Panc1 (cell line): Measurements from ENCODE around the gene SPATC1L. TPM values are rescaled to one million over a fixed set of nuclear protein-coding genes. Genes with fewer than 3 reads are reported as not detected.

ENCODE experiments used
- ATAC-seq: fragments of 200-7000 bp; cut with Tn5 transposase; 2 replicates; pipeline ENCODE4 v1.9.1; 2020; ENCODE audit warnings: mild to moderate bottlenecking, moderate library complexity
- BruUV-seq: library from RNA; stranded (reverse); fragments of 400-500 nt; replicated peaks from 2 replicates; lab custom pipeline; 2021; lab: Mats Ljungman, UMichigan
- CTCF ChIA-PET: fragments of 300-600 bp; sonication (Branson Sonifier 250); formaldehyde crosslinking; loops from one replicate; lab custom pipeline; 2022; ENCODE audit warnings: antibody characterized with exemption; lab: Charles Lee
- POLR2A ChIA-PET: fragments of 300-600 bp; sonication (Branson Sonifier 250); formaldehyde crosslinking; loops from one replicate; lab custom pipeline; 2022; ENCODE audit warnings: antibody characterized with exemption; lab: Charles Lee
- DNase-seq: peaks from one replicate; pipeline ENCODE4 v3.0.0-alpha.2; 2010; ENCODE audit warnings: low read depth, low spot score
- H3K27ac ChIP-seq: 2 replicates; pipeline ENCODE4 v1.5.1; 2011; ENCODE audit warnings: mild to moderate bottlenecking, low read length, inconsistent platforms
- H3K27me3 ChIP-seq: fragments of 200-500 bp; sonication (Bioruptor generic); 2 replicates; pipeline ENCODE4 v1.6.0; 2014; ENCODE audit warnings: low read length, inconsistent platforms; ENCODE audit not compliant: control insufficient read depth, insufficient read depth
- H3K36me3 ChIP-seq: fragments of 200-500 bp; sonication (Bioruptor generic); 2 replicates; pipeline ENCODE4 v1.5.1; 2014; ENCODE audit warnings: inconsistent platforms, mild to moderate bottlenecking, low read length, moderate library complexity; ENCODE audit not compliant: control insufficient read depth, insufficient read depth
- H3K4me1 ChIP-seq: 2 replicates; pipeline ENCODE4 v1.5.1; 2011; ENCODE audit warnings: inconsistent platforms, mild to moderate bottlenecking, low read length, moderate library complexity; ENCODE audit not compliant: control insufficient read depth, insufficient read depth
- H3K4me3 ChIP-seq, 2 experiments: 2 replicates each; pipeline ENCODE4 v1.5.1; 2011 to 2012; ENCODE audit warnings: low read depth in 2 of 2, low read length in 2 of 2, mild to moderate bottlenecking in 2 of 2, inconsistent platforms in 1 of 2, moderate library complexity in 1 of 2
- H3K9me3 ChIP-seq: fragments of 200-500 bp; sonication (Bioruptor generic); 2 replicates; pipeline ENCODE4 v1.5.1; 2014; ENCODE audit warnings: low read depth, mild to moderate bottlenecking, inconsistent platforms, low read length, moderate library complexity; ENCODE audit not compliant: control insufficient read depth, insufficient read depth
- POLR2AphosphoS5 ChIP-seq: IDR thresholded peaks from 2 replicates; pipeline ENCODE4 v1.6.1; 2012; ENCODE audit warnings: mild to moderate bottlenecking, low read depth, low read length, moderate library complexity
- SIN3A ChIP-seq: IDR thresholded peaks from 2 replicates; pipeline ENCODE4 v1.6.1; 2012; ENCODE audit warnings: low read depth, mild to moderate bottlenecking, low read length, moderate library complexity, borderline replicate concordance; ENCODE audit not compliant: insufficient read depth
- TCF7L2 ChIP-seq: IDR thresholded peaks from 2 replicates; pipeline ENCODE4 v1.6.1; 2011; ENCODE audit warnings: mild to moderate bottlenecking, low read depth, low read length, inconsistent platforms
- in situ Hi-C: cut with HindIII; loops from 2 replicates; pipeline ENCODE4 v1.10.0; 2016; ENCODE audit warnings: low sequenced_read_pairs, low pct_unique_long_range_greater_than_20kb
- intact Hi-C: fragments of 100-400 bp; cut with micrococcal nuclease; formaldehyde crosslinking; loops from one replicate; pipeline ENCODE4 v1.10.0; 2022; ENCODE audit not compliant: unreplicated experiment
- total RNA-seq: library from RNA; stranded (reverse); gene quantifications from one replicate; pipeline ENCODE4 v1.2.1, GENCODE V29; 2021; ENCODE audit not compliant: unreplicated experiment
- TF ChIP-seq, protein P1 (sequence below), 2 experiments: IDR thresholded peaks; 2 replicates each; pipeline ENCODE4 v1.6.1; 2011 to 2012; ENCODE audit warnings: low read depth in 2 of 2, control low read depth in 1 of 2, low read length in 1 of 2, mild to moderate bottlenecking in 1 of 2, moderate library complexity in 1 of 2; ENCODE audit not compliant: insufficient read depth in 1 of 2
- TF ChIP-seq, protein P2 (sequence below): fragments of 450-650 bp; IDR thresholded peaks from 2 replicates; pipeline ENCODE4 v1.5.1; 2017; ENCODE audit warnings: mild to moderate bottlenecking

The SPATC1L gene
- total RNA-seq, 1 experiment from 2014 or later, result 0.26 TPM

- no peaks in the 10 kb centered on the region for H3K27me3 ChIP-seq
- no peaks in the 10 kb centered on the region for H3K9me3 ChIP-seq
- in situ Hi-C loops, result no loop called here
- no peak for DNase-seq
- no peaks in the 10 kb centered on the region for H3K4me1 ChIP-seq
- no TSS peak for BruUV-seq
- H3K27ac ChIP-seq, result no peak overlapping the region
- H3K4me3 ChIP-seq, result no peak overlapping the region
- TF ChIP-seq SIN3A, result no peak
- TF ChIP-seq POLR2AphosphoS5, result no peak
- TF ChIP-seq TCF7L2, result no peak
- TF ChIP-seq, protein P1, sequence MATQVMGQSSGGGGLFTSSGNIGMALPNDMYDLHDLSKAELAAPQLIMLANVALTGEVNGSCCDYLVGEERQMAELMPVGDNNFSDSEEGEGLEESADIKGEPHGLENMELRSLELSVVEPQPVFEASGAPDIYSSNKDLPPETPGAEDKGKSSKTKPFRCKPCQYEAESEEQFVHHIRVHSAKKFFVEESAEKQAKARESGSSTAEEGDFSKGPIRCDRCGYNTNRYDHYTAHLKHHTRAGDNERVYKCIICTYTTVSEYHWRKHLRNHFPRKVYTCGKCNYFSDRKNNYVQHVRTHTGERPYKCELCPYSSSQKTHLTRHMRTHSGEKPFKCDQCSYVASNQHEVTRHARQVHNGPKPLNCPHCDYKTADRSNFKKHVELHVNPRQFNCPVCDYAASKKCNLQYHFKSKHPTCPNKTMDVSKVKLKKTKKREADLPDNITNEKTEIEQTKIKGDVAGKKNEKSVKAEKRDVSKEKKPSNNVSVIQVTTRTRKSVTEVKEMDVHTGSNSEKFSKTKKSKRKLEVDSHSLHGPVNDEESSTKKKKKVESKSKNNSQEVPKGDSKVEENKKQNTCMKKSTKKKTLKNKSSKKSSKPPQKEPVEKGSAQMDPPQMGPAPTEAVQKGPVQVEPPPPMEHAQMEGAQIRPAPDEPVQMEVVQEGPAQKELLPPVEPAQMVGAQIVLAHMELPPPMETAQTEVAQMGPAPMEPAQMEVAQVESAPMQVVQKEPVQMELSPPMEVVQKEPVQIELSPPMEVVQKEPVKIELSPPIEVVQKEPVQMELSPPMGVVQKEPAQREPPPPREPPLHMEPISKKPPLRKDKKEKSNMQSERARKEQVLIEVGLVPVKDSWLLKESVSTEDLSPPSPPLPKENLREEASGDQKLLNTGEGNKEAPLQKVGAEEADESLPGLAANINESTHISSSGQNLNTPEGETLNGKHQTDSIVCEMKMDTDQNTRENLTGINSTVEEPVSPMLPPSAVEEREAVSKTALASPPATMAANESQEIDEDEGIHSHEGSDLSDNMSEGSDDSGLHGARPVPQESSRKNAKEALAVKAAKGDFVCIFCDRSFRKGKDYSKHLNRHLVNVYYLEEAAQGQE (IDR thresholded peaks at IDR 0.05; ENCODE audit: insufficient read depth in 1 of 2, low read depth in 2 of 2, low read length in 1 of 2), result no peak
- TF ChIP-seq, protein P2, sequence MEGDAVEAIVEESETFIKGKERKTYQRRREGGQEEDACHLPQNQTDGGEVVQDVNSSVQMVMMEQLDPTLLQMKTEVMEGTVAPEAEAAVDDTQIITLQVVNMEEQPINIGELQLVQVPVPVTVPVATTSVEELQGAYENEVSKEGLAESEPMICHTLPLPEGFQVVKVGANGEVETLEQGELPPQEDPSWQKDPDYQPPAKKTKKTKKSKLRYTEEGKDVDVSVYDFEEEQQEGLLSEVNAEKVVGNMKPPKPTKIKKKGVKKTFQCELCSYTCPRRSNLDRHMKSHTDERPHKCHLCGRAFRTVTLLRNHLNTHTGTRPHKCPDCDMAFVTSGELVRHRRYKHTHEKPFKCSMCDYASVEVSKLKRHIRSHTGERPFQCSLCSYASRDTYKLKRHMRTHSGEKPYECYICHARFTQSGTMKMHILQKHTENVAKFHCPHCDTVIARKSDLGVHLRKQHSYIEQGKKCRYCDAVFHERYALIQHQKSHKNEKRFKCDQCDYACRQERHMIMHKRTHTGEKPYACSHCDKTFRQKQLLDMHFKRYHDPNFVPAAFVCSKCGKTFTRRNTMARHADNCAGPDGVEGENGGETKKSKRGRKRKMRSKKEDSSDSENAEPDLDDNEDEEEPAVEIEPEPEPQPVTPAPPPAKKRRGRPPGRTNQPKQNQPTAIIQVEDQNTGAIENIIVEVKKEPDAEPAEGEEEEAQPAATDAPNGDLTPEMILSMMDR, result no peak
- CTCF ChIA-PET, result no interaction called here
- ATAC-seq, result no peak; the same call in 1 of the 2 replicates
- POLR2A ChIA-PET, result no interaction called here
- H3K36me3 ChIP-seq, result no peaks in the 10 kb centered on the region
- intact Hi-C loops, result no loop called here
Observed at GRCh38 chr21:46181436-46181835, 2.8 kb downstream of the SPATC1L start.

DNA sequence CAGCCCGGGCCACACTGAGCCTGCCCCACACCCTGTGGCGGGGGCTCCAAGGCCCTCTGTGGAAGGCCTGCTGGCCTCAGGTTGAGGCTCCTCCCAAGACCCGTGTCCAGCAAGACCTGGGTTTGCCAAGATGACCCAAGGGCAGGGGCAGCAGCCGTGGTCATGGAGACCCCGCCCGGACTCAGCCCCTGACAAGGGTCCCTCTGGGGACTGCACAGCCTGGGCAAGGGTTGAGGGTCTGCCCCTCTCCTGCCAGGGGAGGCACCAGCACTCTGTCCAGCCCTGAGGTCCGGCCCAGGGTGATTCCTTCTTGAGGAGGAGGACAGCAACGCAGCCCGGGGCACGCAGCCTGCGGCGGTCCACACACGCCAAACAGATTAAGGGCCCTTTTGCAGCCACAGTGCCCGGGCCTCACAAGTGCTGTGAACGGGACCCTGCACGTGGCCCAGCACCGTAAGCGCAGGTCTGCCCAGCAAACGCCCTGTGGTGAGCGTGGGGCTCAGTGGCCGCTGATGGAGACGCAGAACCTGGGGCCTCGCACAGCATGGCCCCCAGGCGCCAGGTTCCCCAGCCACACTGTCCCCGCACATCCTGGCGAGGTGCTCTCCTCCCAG, 3.4 kb downstream of the SPATC1L start:
- in situ Hi-C loops, result no loop called here

More for the DNA sequence above, 3.4 kb downstream of the SPATC1L start:
- ChIA-PET CTCF (no interaction called here), POLR2A (no interaction called here)
- no peaks in the 10 kb centered on the region for H3K27me3 ChIP-seq
- H3K9me3 ChIP-seq, result no peaks in the 10 kb centered on the region
- DNase-seq (no peak), ATAC-seq (peak; percentile 19; the same call in 1 of the 2 replicates)
- intact Hi-C loops, result no loop called here
- H3K4me3 ChIP-seq, result no peak overlapping the region
- H3K4me1 ChIP-seq, result no peaks in the 10 kb centered on the region
- TF ChIP-seq POLR2AphosphoS5, result no peak
- no peak for TF ChIP-seq SIN3A
- TF ChIP-seq, protein P1 (IDR thresholded peaks at IDR 0.05; ENCODE audit: insufficient read depth in 1 of 2, low read depth in 2 of 2, low read length in 1 of 2), result no peak
- TF ChIP-seq, protein P2, result no peak
- TF ChIP-seq TCF7L2, result no peak
- BruUV-seq, result no TSS peak
- no peak overlapping the region for H3K27ac ChIP-seq
- H3K36me3 ChIP-seq, result no peaks in the 10 kb centered on the region
